Measurements from ENCODE around the gene NUP37. TPM values are rescaled to one million over a fixed set of nuclear protein-coding genes. Genes with fewer than 3 reads are reported as not detected.

The NUP37 gene
- total and polyA plus RNA-seq, 4 donors: 11.9 to 27.2 (median 15.1) TPM

GRCh38 chr12:102061560-102062418 lies 58.1 kb downstream of the NUP37 start, which contains the start of gene WASHC3:
Gene WASHC3, minus strand, starts transcription at chr12:102061991. Its CDS starts 29 bp downstream, at chr12:102061962.
- H3K4me1 ChIP-seq (ENCODE audit: control insufficient read depth, insufficient read depth, low read length): no peaks in the 10 kb centered on the region
- under 1% methylated on average over 30 of the region's 44 CpGs for WGBS (ENCODE audit: insufficient coverage)
- no peaks in the 10 kb centered on the region for H3K9me3 ChIP-seq (ENCODE audit: control insufficient read depth, insufficient read depth, low read length)
- peak within 1 kb of the TSS; percentile 93 for H3K4me3 ChIP-seq (ENCODE audit: low read depth, low read length)
- H3K27ac ChIP-seq (ENCODE audit: low read depth, low read length): peak within 1 kb of the TSS; percentile 72
- peak; percentile 86 to 99 (median 94) for DNase-seq (ENCODE audit: low read depth in 4 of 6, low spot score in 6 of 6)
- H3K36me3 ChIP-seq (ENCODE audit: control insufficient read depth, insufficient read depth, low read length): no peaks in the 10 kb centered on the region
- no peaks in the 10 kb centered on the region for H3K27me3 ChIP-seq (ENCODE audit: control insufficient read depth, insufficient read depth, low read length)

GRCh38 chr12:102061096-102061559 lies 58.8 kb downstream of the NUP37 start:
- H3K4me3 ChIP-seq (ENCODE audit: low read depth, low read length): peak overlapping the region; percentile 93
- no peaks in the 10 kb centered on the region for H3K4me1 ChIP-seq (ENCODE audit: control insufficient read depth, insufficient read depth, low read length)
- H3K27me3 ChIP-seq (ENCODE audit: control insufficient read depth, insufficient read depth, low read length): no peaks in the 10 kb centered on the region
- DNase-seq (ENCODE audit: low read depth in 4 of 6, low spot score in 6 of 6): peak in 1 of 6 donors; percentile 21
- H3K36me3 ChIP-seq (ENCODE audit: control insufficient read depth, insufficient read depth, low read length): no peaks in the 10 kb centered on the region
- peak overlapping the region; percentile 72 for H3K27ac ChIP-seq (ENCODE audit: low read depth, low read length)
- no peaks in the 10 kb centered on the region for H3K9me3 ChIP-seq (ENCODE audit: control insufficient read depth, insufficient read depth, low read length)
- WGBS (ENCODE audit: insufficient coverage): 46% methylated on average over 6 of the region's 9 CpGs

- no peaks in the 10 kb centered on the region for H3K36me3 ChIP-seq (ENCODE audit: control insufficient read depth, insufficient read depth, low read length)
- no peaks in the 10 kb centered on the region for H3K4me1 ChIP-seq (ENCODE audit: control insufficient read depth, insufficient read depth, low read length)
- no peak overlapping the region for H3K4me3 ChIP-seq (ENCODE audit: low read depth, low read length)
- no peak overlapping the region for H3K27ac ChIP-seq (ENCODE audit: low read depth, low read length)
- no peaks in the 10 kb centered on the region for H3K27me3 ChIP-seq (ENCODE audit: control insufficient read depth, insufficient read depth, low read length)
- no peak for DNase-seq (ENCODE audit: low read depth in 4 of 6, low spot score in 6 of 6)
- H3K9me3 ChIP-seq (ENCODE audit: control insufficient read depth, insufficient read depth, low read length): no peaks in the 10 kb centered on the region
Measured at GRCh38 chr12:102059343-102059742, 60.6 kb downstream of the NUP37 start.

- Histone ChIP-seq H3K4me3 (ENCODE audit: low read depth, low read length) (no peak overlapping the region), H3K36me3 (ENCODE audit: control insufficient read depth, insufficient read depth, low read length) (peaks cover 18% of the 10 kb centered on the region), H3K4me1 (ENCODE audit: control insufficient read depth, insufficient read depth, low read length) (no peaks in the 10 kb centered on the region), H3K9me3 (ENCODE audit: control insufficient read depth, insufficient read depth, low read length) (no peaks in the 10 kb centered on the region), H3K27me3 (ENCODE audit: control insufficient read depth, insufficient read depth, low read length) (no peaks in the 10 kb centered on the region), H3K27ac (ENCODE audit: low read depth, low read length) (no peak overlapping the region)
- WGBS (ENCODE audit: insufficient coverage): 92% methylated on average over 3 of the region's 4 CpGs
- no peak for DNase-seq (ENCODE audit: low read depth in 4 of 6, low spot score in 6 of 6)
Measured at GRCh38 chr12:102054345-102054744, 65.6 kb downstream of the NUP37 start.

- Histone ChIP-seq H3K36me3 (ENCODE audit: control insufficient read depth, insufficient read depth, low read length) (peaks cover 18% of the 10 kb centered on the region), H3K27me3 (ENCODE audit: control insufficient read depth, insufficient read depth, low read length) (no peaks in the 10 kb centered on the region), H3K4me1 (ENCODE audit: control insufficient read depth, insufficient read depth, low read length) (no peaks in the 10 kb centered on the region), H3K9me3 (ENCODE audit: control insufficient read depth, insufficient read depth, low read length) (no peaks in the 10 kb centered on the region), H3K4me3 (ENCODE audit: low read depth, low read length) (no peak overlapping the region), H3K27ac (ENCODE audit: low read depth, low read length) (no peak overlapping the region)
- DNase-seq (ENCODE audit: low read depth in 4 of 6, low spot score in 6 of 6): no peak
Measured at GRCh38 chr12:102053062-102053349, 66.9 kb downstream of the NUP37 start.

- Histone ChIP-seq H3K36me3 (ENCODE audit: control insufficient read depth, insufficient read depth, low read length) (peaks cover 18% of the 10 kb centered on the region), H3K4me1 (ENCODE audit: control insufficient read depth, insufficient read depth, low read length) (no peaks in the 10 kb centered on the region), H3K27me3 (ENCODE audit: control insufficient read depth, insufficient read depth, low read length) (no peaks in the 10 kb centered on the region), H3K9me3 (ENCODE audit: control insufficient read depth, insufficient read depth, low read length) (no peaks in the 10 kb centered on the region), H3K4me3 (ENCODE audit: low read depth, low read length) (no peak overlapping the region), H3K27ac (ENCODE audit: low read depth, low read length) (no peak overlapping the region)
- DNase-seq (ENCODE audit: low read depth in 4 of 6, low spot score in 6 of 6): no peak
- WGBS (ENCODE audit: insufficient coverage): 96% methylated on average over 4 of the region's 4 CpGs
Measured at GRCh38 chr12:102052192-102053061, 67.5 kb downstream of the NUP37 start.

- no CpG with 5 or more reads among the region's 1 CpG for WGBS (ENCODE audit: insufficient coverage)
- Histone ChIP-seq H3K9me3 (ENCODE audit: control insufficient read depth, insufficient read depth, low read length) (no peaks in the 10 kb centered on the region), H3K27ac (ENCODE audit: low read depth, low read length) (no peak overlapping the region), H3K36me3 (ENCODE audit: control insufficient read depth, insufficient read depth, low read length) (peaks cover 18% of the 10 kb centered on the region), H3K27me3 (ENCODE audit: control insufficient read depth, insufficient read depth, low read length) (no peaks in the 10 kb centered on the region), H3K4me1 (ENCODE audit: control insufficient read depth, insufficient read depth, low read length) (no peaks in the 10 kb centered on the region), H3K4me3 (ENCODE audit: low read depth, low read length) (no peak overlapping the region)
- no peak for DNase-seq (ENCODE audit: low read depth in 4 of 6, low spot score in 6 of 6)
Measured at GRCh38 chr12:102051431-102051965, 68.4 kb downstream of the NUP37 start.

- Histone ChIP-seq H3K9me3 (ENCODE audit: control insufficient read depth, insufficient read depth, low read length) (no peaks in the 10 kb centered on the region), H3K4me3 (ENCODE audit: low read depth, low read length) (no peak overlapping the region), H3K4me1 (ENCODE audit: control insufficient read depth, insufficient read depth, low read length) (no peaks in the 10 kb centered on the region), H3K27me3 (ENCODE audit: control insufficient read depth, insufficient read depth, low read length) (no peaks in the 10 kb centered on the region), H3K36me3 (ENCODE audit: control insufficient read depth, insufficient read depth, low read length) (peaks cover 22% of the 10 kb centered on the region), H3K27ac (ENCODE audit: low read depth, low read length) (no peak overlapping the region)
- no CpG with 5 or more reads among the region's 1 CpG for WGBS (ENCODE audit: insufficient coverage)
- no peak for DNase-seq (ENCODE audit: low read depth in 4 of 6, low spot score in 6 of 6)
Measured at GRCh38 chr12:102050660-102051430, 69.1 kb downstream of the NUP37 start.

GRCh38 chr12:102043928-102044327 lies 76.0 kb downstream of the NUP37 start:
- Histone ChIP-seq H3K9me3 (ENCODE audit: control insufficient read depth, insufficient read depth, low read length) (no peaks in the 10 kb centered on the region), H3K27me3 (ENCODE audit: control insufficient read depth, insufficient read depth, low read length) (no peaks in the 10 kb centered on the region), H3K36me3 (ENCODE audit: control insufficient read depth, insufficient read depth, low read length) (peaks cover 8% of the 10 kb centered on the region), H3K4me1 (ENCODE audit: control insufficient read depth, insufficient read depth, low read length) (no peaks in the 10 kb centered on the region), H3K27ac (ENCODE audit: low read depth, low read length) (no peak overlapping the region), H3K4me3 (ENCODE audit: low read depth, low read length) (no peak overlapping the region)
- DNase-seq (ENCODE audit: low read depth in 4 of 6, low spot score in 6 of 6): no peak
- no CpG with 5 or more reads among the region's 1 CpG for WGBS (ENCODE audit: insufficient coverage)
